Spleen (tissue), 7 donors: ENCODE results near the gene HBG1.

ENCODE experiments used
- POLR2A ChIP-seq, 3 donors: fragments of 450-650 bp; IDR thresholded peaks; one replicate each; pipeline ENCODE4 v1.5.1; 2017; ENCODE audit warnings: antibody characterized with exemption in 3 of 3, mild to moderate bottlenecking in 1 of 3
- POLR2AphosphoS5 ChIP-seq, 3 donors: sonication (generic); formaldehyde crosslinking; IDR thresholded peaks; one replicate each; pipeline ENCODE4 v1.5.1; 2017; ENCODE audit warnings: antibody characterized with exemption in 3 of 3
- TF ChIP-seq, protein P1 (sequence below), 11 experiments: fragments of 200-600 bp in 7 of 11; fragments of 450-650 bp in 4 of 11; sonication (generic) in 4 of 11; IDR thresholded peaks in 8 of 11; conservative IDR thresholded peaks in 3 of 11; 1 replicate in 7 of 11; 2 replicates in 4 of 11; pipeline versions ENCODE4 v1.4.0 to v1.8.0; 2016 to 2021; ENCODE audit warnings: antibody characterized with exemption in 11 of 11, inconsistent platforms in 4 of 11, mild to moderate bottlenecking in 1 of 11
- donor health status: DM: no; HTN: no; CAD: no; lungs with moderate emphysema.
- donor health status: DM: no; HTN: no; CAD: no.
- donor health status: DM: no; HTN: no; CAD: no.

DNA sequence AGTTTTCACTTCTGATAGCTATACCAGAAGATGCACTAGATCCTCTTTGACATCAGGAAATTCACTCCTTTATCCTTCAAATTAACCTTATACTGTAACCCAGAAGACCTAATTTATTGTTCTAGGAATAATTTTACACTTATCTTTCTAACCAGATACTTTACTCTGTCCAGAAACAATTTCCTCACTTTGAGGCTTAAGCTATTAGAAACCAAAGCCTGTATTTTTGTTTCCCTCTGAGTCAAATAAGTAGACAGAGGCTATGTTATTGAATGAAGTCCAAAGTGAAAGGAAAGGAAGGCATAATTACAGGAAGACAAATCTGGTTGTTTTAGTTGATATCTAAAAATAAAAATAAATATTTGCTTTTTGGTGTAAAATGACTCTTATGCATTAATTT is 51.4 kb downstream of the HBG1 start:
- TF ChIP-seq POLR2A (IDR thresholded peaks at IDR 0.05) (no peak), POLR2AphosphoS5 (IDR thresholded peaks at IDR 0.05) (no peak)
- TF ChIP-seq, protein P1, sequence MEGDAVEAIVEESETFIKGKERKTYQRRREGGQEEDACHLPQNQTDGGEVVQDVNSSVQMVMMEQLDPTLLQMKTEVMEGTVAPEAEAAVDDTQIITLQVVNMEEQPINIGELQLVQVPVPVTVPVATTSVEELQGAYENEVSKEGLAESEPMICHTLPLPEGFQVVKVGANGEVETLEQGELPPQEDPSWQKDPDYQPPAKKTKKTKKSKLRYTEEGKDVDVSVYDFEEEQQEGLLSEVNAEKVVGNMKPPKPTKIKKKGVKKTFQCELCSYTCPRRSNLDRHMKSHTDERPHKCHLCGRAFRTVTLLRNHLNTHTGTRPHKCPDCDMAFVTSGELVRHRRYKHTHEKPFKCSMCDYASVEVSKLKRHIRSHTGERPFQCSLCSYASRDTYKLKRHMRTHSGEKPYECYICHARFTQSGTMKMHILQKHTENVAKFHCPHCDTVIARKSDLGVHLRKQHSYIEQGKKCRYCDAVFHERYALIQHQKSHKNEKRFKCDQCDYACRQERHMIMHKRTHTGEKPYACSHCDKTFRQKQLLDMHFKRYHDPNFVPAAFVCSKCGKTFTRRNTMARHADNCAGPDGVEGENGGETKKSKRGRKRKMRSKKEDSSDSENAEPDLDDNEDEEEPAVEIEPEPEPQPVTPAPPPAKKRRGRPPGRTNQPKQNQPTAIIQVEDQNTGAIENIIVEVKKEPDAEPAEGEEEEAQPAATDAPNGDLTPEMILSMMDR (IDR thresholded peaks at IDR 0.05 in 8 of 11, conservative IDR thresholded peaks at IDR 0.05 in 3 of 11) = no peak
